ENCODE results near the gene MZF1. TPM values are rescaled to one million over a fixed set of nuclear protein-coding genes. Genes with fewer than 3 reads are reported as not detected.
A peak's percentile ranks its signal among the peaks of the same experiment; 100 is the strongest.

The MZF1 gene
- polyA plus RNA-seq, 1 donor (not counting 4 experiments of a cell fraction or from before 2014, with no cell fraction given): 7.4 TPM

DNA sequence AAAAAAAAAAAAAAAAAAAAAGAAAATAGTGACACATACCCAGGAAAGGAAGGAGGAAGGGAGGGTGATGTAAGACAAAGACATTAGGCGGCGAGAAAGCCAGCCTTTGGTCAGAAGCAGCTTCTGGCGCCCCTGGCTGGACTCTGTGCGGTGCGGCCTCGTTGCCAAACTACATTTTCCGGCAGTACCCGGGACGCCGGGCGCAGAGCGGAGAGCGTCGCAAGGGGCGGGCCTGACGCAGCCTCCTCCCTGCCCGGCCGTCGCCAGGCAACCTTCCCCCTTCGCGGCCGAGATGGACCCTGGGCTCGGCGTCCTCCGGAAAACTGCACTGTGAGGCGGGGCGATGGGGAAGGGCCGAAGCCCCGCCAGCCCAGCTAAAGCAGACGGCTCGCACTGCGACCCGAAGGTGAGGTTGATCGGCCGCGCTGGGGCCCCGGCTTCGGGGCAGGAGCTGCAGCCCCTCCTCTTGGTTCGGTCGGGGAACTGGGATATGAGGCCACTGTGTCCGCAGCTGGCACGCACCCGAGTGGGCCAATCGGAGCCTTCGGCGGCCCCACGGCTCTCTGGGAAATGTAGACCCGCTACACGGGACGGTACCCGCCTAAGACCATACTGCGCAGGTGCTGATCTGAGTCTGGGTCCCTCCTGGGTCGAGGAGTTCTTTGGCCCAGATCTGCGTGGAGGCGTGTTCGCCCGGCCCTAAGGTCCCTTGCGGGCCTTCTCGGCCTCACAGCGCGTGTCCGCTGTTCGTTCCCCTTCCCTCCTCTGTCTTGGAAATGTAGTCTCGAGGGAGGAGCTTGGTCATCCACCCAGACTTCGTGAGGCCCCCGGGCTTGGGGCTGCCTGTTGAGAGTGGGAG lies 2.3 kb upstream of the MZF1 start:
- Histone ChIP-seq H3K36me3 (ENCODE audit: control insufficient read depth in 2 of 2, extremely low read depth in 1 of 2, insufficient read depth in 2 of 2, low read length in 2 of 2) (peaks cover 9 to 12% of the 10 kb centered on the region in 2 experiments), H4K20me1 (ENCODE audit: control insufficient read depth, extremely low read depth, insufficient read depth, low read length) (no peaks in the 10 kb centered on the region), H3K9me1 (ENCODE audit: control insufficient read depth, extremely low read depth, insufficient read depth, low read length) (no peaks in the 10 kb centered on the region), H3K27ac (ENCODE audit: control insufficient read depth, insufficient read depth, low read length) (peak overlapping the region; percentile 90), H3K9ac (ENCODE audit: control insufficient read depth, extremely low read depth, insufficient read depth, low read length) (peak overlapping the region; percentile 91), H3K27me3 (ENCODE audit: control insufficient read depth, extremely low read depth, insufficient read depth, low read length) (no peaks in the 10 kb centered on the region), H3K79me2 (ENCODE audit: control insufficient read depth, insufficient read depth, low read length) (peaks cover 23% of the 10 kb centered on the region), H3K4me3 (ENCODE audit: control insufficient read depth in 2 of 3, extremely low read depth in 1 of 3, insufficient read depth in 2 of 3, low read depth in 1 of 3, low read length in 3 of 3) (peak overlapping the region; percentile 80 to 92 (median 85)), H3K4me2 (ENCODE audit: control insufficient read depth, extremely low read depth, insufficient read depth, low read depth, low read length) (peak overlapping the region; percentile 94), H3K4me1 (ENCODE audit: control insufficient read depth, extremely low read depth, insufficient read depth, low read length) (peaks cover 16% of the 10 kb centered on the region), H3K9me3 (ENCODE audit: control insufficient read depth, low read depth, low read length) (no peaks in the 10 kb centered on the region), H2AFZ (ENCODE audit: control insufficient read depth, low read length) (peak overlapping the region; percentile 88)
- peak; percentile 35 for DNase-seq (ENCODE audit: low read depth, low spot score)
- TF ChIP-seq, protein P1, sequence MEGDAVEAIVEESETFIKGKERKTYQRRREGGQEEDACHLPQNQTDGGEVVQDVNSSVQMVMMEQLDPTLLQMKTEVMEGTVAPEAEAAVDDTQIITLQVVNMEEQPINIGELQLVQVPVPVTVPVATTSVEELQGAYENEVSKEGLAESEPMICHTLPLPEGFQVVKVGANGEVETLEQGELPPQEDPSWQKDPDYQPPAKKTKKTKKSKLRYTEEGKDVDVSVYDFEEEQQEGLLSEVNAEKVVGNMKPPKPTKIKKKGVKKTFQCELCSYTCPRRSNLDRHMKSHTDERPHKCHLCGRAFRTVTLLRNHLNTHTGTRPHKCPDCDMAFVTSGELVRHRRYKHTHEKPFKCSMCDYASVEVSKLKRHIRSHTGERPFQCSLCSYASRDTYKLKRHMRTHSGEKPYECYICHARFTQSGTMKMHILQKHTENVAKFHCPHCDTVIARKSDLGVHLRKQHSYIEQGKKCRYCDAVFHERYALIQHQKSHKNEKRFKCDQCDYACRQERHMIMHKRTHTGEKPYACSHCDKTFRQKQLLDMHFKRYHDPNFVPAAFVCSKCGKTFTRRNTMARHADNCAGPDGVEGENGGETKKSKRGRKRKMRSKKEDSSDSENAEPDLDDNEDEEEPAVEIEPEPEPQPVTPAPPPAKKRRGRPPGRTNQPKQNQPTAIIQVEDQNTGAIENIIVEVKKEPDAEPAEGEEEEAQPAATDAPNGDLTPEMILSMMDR (optimal IDR thresholded peaks at IDR 0.05 in 1 of 3, IDR thresholded peaks at IDR 0.05 in 1 of 3, conservative IDR thresholded peaks at IDR 0.05 in 1 of 3; ENCODE audit: extremely low read depth in 1 of 3, insufficient read depth in 2 of 3, low read length in 3 of 3): peak in 1 of 3 experiments; percentile 24
- TF ChIP-seq EZH2 (IDR thresholded peaks at IDR 0.05; ENCODE audit: low read length): no peak
- no peak for FAIRE-seq
- dilution Hi-C loops (cut with MboI; ENCODE audit: extremely low pct_ligation_motif_present, low sequenced_read_pairs): no loop called here

DNA sequence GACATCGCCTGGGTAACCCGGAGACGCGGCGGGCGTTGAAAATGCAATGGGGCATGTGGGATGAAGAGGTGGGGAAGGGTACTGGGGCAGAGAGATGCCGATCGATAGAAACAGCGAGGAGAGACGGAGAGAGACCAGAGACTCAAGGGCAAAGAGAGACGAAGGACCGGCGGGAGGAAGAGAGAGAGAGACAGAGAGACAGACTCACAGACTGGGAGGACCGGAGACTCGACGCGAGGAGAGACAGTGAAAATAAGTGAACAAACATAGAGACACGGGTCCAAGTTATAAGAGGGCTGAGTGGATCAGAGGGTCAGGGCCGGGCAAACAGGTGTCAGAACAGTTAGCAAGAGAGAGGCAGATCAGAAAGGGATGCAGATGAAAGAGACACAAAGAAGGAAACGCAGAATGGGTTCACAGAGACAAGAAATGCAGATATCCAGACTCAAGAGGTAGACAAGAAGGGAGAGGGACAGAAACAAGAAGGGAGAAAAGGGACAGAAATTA lies 576 bp upstream of the MZF1 start:
- H3K36me3 ChIP-seq (ENCODE audit: control insufficient read depth in 2 of 2, extremely low read depth in 1 of 2, insufficient read depth in 2 of 2, low read length in 2 of 2): peaks cover 11 to 20% of the 10 kb centered on the region in 2 experiments
- TF ChIP-seq, protein P1 (optimal IDR thresholded peaks at IDR 0.05 in 1 of 3, IDR thresholded peaks at IDR 0.05 in 1 of 3, conservative IDR thresholded peaks at IDR 0.05 in 1 of 3; ENCODE audit: extremely low read depth in 1 of 3, insufficient read depth in 2 of 3, low read length in 3 of 3): no peak
- no peak for TF ChIP-seq EZH2 (IDR thresholded peaks at IDR 0.05; ENCODE audit: low read length)
- H3K4me2 ChIP-seq (ENCODE audit: control insufficient read depth, extremely low read depth, insufficient read depth, low read depth, low read length): peak overlapping the region; percentile 92
- H4K20me1 ChIP-seq (ENCODE audit: control insufficient read depth, extremely low read depth, insufficient read depth, low read length): no peaks in the 10 kb centered on the region
- H3K9me1 ChIP-seq (ENCODE audit: control insufficient read depth, extremely low read depth, insufficient read depth, low read length): no peaks in the 10 kb centered on the region
- H3K4me3 ChIP-seq (ENCODE audit: control insufficient read depth in 2 of 3, extremely low read depth in 1 of 3, insufficient read depth in 2 of 3, low read depth in 1 of 3, low read length in 3 of 3): peak overlapping the region; percentile 72 to 81 (median 74)
- H3K27me3 ChIP-seq (ENCODE audit: control insufficient read depth, extremely low read depth, insufficient read depth, low read length): no peaks in the 10 kb centered on the region
- H3K79me2 ChIP-seq (ENCODE audit: control insufficient read depth, insufficient read depth, low read length): peaks cover 20% of the 10 kb centered on the region
- peak overlapping the region; percentile 96 for H3K27ac ChIP-seq (ENCODE audit: control insufficient read depth, insufficient read depth, low read length)
- dilution Hi-C loops (cut with MboI; ENCODE audit: extremely low pct_ligation_motif_present, low sequenced_read_pairs): no loop called here
- H3K9ac ChIP-seq (ENCODE audit: control insufficient read depth, extremely low read depth, insufficient read depth, low read length): peak overlapping the region; percentile 96
- H3K9me3 ChIP-seq (ENCODE audit: control insufficient read depth, low read depth, low read length): no peaks in the 10 kb centered on the region
- FAIRE-seq: no peak
- H3K4me1 ChIP-seq (ENCODE audit: control insufficient read depth, extremely low read depth, insufficient read depth, low read length): peaks cover 16% of the 10 kb centered on the region
- peak overlapping the region; percentile 90 for H2AFZ ChIP-seq (ENCODE audit: control insufficient read depth, low read length)
- DNase-seq (ENCODE audit: low read depth, low spot score): no peak

All from keratinocyte (primary cell).